Sigmoid colon (tissue), 7 donors: ENCODE measurements around the gene BNIP3. TPM values are rescaled to one million over a fixed set of nuclear protein-coding genes. Genes with fewer than 3 reads are reported as not detected.

Experiments used
- DNase-seq: peaks from one replicate; pipeline ENCODE4 v3.0.0-alpha.2; 2019
- H3K27ac ChIP-seq, 4 donors: fragments of 200-600 bp; sonication (generic); one replicate each; pipeline ENCODE4 v1.5.1; 2016 to 2019; ENCODE audit warnings: mild to moderate bottlenecking in 1 of 4
- H3K27me3 ChIP-seq, 3 donors: fragments of 200-600 bp; sonication (generic); one replicate each; pipeline ENCODE4 v1.5.1; 2019; ENCODE audit warnings: mild to moderate bottlenecking in 1 of 3
- H3K36me3 ChIP-seq, 4 donors: fragments of 200-600 bp; sonication (generic); one replicate each; pipeline ENCODE4 v1.5.1; 2016 to 2019
- H3K4me1 ChIP-seq, 4 donors: fragments of 200-600 bp; sonication (generic); one replicate each; pipeline ENCODE4 v1.5.1; 2017 to 2019
- H3K4me3 ChIP-seq, 4 donors: fragments of 200-600 bp; sonication (generic); one replicate each; pipeline ENCODE4 v1.5.1; 2017 to 2019; ENCODE audit warnings: mild to moderate bottlenecking in 2 of 4, moderate library complexity in 1 of 4
- H3K9me3 ChIP-seq, 4 donors: fragments of 200-600 bp in 3 of 4; sonication (generic) in 3 of 4; one replicate each; pipeline versions ENCODE4 v1.5.1 to v1.6.1; 2013 to 2019
- EP300 ChIP-seq, 4 donors: sonication (generic); formaldehyde crosslinking; IDR thresholded peaks; one replicate each; pipeline ENCODE4 v1.6.1; 2017; ENCODE audit warnings: antibody characterized with exemption in 4 of 4
- POLR2A ChIP-seq, 2 donors: fragments of 450-650 bp; IDR thresholded peaks; one replicate each; pipeline ENCODE4 v1.6.1; 2016; ENCODE audit warnings: antibody characterized with exemption in 2 of 2, mild to moderate bottlenecking in 2 of 2, moderate library complexity in 2 of 2
- POLR2AphosphoS5 ChIP-seq, 4 donors: sonication (generic); formaldehyde crosslinking; IDR thresholded peaks; one replicate each; pipeline ENCODE4 v1.6.1; 2017; ENCODE audit warnings: antibody characterized with exemption in 4 of 4
- WGBS, 2 donors: extraction: QIAGEN DNeasy Blood & Tissue Kit; methylation state at CpG; one replicate each; pipeline ENCODE4 v1.1.7; 2013; 5-methylcytosine and 5-hydroxymethylcytosine counted together
- intact Hi-C: fragments of 100-400 bp; cut with DNase I; formaldehyde crosslinking; loops from one replicate; pipeline ENCODE4 v1.15.1; 2023
- polyA plus RNA-seq, 3 donors: library from polyadenylated mRNA; stranded (reverse); fragments of 200-250 nt; gene quantifications; one replicate each; pipeline ENCODE4 v1.2.3, GENCODE V29; 2013
- total RNA-seq, 4 donors: library from RNA; depleted of rRNA; stranded (reverse); fragments of >200 nt; gene quantifications; one replicate each; pipeline ENCODE4 v1.1.0, GENCODE V29; 2016
- TF ChIP-seq, protein P1 (sequence below), 4 experiments: fragments of 450-650 bp in 3 of 4; fragments of 200-600 bp in 1 of 4; IDR thresholded peaks; one replicate each; pipeline ENCODE4 v1.5.1; 2016 to 2019; ENCODE audit warnings: antibody characterized with exemption in 4 of 4, mild to moderate bottlenecking in 3 of 4, moderate library complexity in 2 of 4
- donor health status: healthy with polysubstance abuse.
- donor health status: Bipolar disorder and iron deficiency.
- donor health status: healthy.

Gene BNIP3
- total and polyA plus RNA-seq, 7 donors: 3.9 to 125 (median 55.9) TPM

DNA sequence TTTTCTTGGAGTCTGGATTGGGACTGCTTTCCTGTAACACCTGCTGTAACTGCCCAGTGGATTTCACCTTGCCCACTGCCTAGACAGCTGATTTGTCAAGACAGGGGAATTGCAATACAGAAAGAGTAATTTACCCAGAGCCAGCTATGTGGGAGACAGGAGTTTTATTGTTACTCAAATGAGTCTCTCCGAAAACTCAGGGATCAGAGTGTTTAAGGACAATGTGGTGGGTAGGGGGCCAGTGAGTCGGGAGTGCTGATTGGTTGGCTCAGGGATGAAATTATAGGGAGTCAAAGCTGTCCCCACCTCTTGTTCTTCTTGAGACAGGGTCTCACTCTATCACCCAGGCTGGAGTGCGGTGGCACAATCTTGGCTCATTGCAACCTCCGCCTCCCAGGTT, 25.2 kb upstream of the BNIP3 start:
- H3K36me3 ChIP-seq: no peaks in the 10 kb centered on the region
- H3K4me3 ChIP-seq: no peak overlapping the region
- H3K9me3 ChIP-seq: peaks cover 0 to 8% (median 0%) of the 10 kb centered on the region in 4 donors
- H3K27me3 ChIP-seq: no peaks in the 10 kb centered on the region
- no peak overlapping the region for H3K27ac ChIP-seq
- intact Hi-C loops: no loop called here
- TF ChIP-seq POLR2A (IDR thresholded peaks at IDR 0.05) (no peak), POLR2AphosphoS5 (IDR thresholded peaks at IDR 0.05) (no peak), EP300 (IDR thresholded peaks at IDR 0.05) (no peak)
- TF ChIP-seq, protein P1, sequence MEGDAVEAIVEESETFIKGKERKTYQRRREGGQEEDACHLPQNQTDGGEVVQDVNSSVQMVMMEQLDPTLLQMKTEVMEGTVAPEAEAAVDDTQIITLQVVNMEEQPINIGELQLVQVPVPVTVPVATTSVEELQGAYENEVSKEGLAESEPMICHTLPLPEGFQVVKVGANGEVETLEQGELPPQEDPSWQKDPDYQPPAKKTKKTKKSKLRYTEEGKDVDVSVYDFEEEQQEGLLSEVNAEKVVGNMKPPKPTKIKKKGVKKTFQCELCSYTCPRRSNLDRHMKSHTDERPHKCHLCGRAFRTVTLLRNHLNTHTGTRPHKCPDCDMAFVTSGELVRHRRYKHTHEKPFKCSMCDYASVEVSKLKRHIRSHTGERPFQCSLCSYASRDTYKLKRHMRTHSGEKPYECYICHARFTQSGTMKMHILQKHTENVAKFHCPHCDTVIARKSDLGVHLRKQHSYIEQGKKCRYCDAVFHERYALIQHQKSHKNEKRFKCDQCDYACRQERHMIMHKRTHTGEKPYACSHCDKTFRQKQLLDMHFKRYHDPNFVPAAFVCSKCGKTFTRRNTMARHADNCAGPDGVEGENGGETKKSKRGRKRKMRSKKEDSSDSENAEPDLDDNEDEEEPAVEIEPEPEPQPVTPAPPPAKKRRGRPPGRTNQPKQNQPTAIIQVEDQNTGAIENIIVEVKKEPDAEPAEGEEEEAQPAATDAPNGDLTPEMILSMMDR (IDR thresholded peaks at IDR 0.05): no peak
- H3K4me1 ChIP-seq: peaks cover 0 to 16% (median 10%) of the 10 kb centered on the region in 4 donors
- DNase-seq: no peak
- 87 to 92% methylated on average over 4 of the region's 4 CpGs for WGBS, 2 donors

DNA sequence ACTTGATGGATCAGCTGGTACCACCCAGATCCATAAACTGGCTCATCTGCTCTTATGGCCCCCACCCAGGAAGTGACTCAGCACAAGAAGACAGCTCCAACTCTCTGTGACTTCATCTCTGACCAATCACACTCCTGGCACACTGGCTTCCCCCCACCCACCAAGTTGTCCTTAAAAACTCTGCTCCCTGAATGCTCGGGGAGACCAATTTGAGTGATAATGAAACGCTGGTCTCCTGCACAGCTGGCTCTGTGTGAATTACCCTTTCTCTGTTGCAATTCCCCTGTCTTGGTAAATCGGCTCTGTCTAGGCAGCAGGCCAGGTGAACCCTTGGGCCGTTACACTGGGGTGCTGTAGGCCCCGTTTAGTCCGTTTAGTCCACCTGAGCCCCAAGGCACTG, 23.4 kb upstream of the BNIP3 start:
- H3K36me3 ChIP-seq: no peaks in the 10 kb centered on the region
- intact Hi-C loops: no loop called here
- no peak overlapping the region for H3K27ac ChIP-seq
- no peak overlapping the region for H3K4me3 ChIP-seq
- TF ChIP-seq EP300 (IDR thresholded peaks at IDR 0.05): no peak
- TF ChIP-seq POLR2A (IDR thresholded peaks at IDR 0.05): no peak
- TF ChIP-seq, protein P1 (IDR thresholded peaks at IDR 0.05): no peak
- no peak for TF ChIP-seq POLR2AphosphoS5 (IDR thresholded peaks at IDR 0.05)
- peaks cover 0 to 8% (median 0%) of the 10 kb centered on the region in 4 donors for H3K9me3 ChIP-seq
- 93 to 94% methylated on average over 6 of the region's 6 CpGs for WGBS, 2 donors
- H3K4me1 ChIP-seq: peaks cover 0 to under 1% (median 0%) of the 10 kb centered on the region in 4 donors
- H3K27me3 ChIP-seq: no peaks in the 10 kb centered on the region
- DNase-seq: peak; percentile 44

DNA sequence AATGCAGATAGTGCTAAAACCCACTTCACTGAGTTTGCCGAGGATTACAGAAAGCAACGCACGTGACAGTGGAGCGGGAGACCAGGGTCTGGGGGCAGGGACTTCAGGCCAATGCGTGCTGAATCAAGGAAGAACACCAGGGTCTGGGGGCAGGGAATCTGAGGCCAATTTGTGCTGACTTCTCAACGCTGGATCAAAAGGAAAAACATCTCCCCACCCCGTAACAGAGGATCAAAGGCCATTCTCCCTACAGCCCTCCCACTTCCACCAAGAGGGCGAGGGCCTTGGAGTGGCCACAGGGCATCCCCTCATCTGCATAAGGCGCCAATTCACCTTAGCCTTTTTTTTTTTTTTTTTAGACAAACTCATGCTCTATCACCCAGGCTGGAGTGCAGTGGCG, 22.3 kb upstream of the BNIP3 start:
- DNase-seq: no peak
- H3K27ac ChIP-seq: no peak overlapping the region
- no peaks in the 10 kb centered on the region for H3K4me1 ChIP-seq
- H3K9me3 ChIP-seq: peaks cover 0 to 8% (median 0%) of the 10 kb centered on the region in 4 donors
- WGBS, 2 donors: 59 to 63% methylated on average over 10 of the region's 10 CpGs
- H3K27me3 ChIP-seq: no peaks in the 10 kb centered on the region
- no peak overlapping the region for H3K4me3 ChIP-seq
- TF ChIP-seq, protein P1 (IDR thresholded peaks at IDR 0.05): no peak
- TF ChIP-seq POLR2A (IDR thresholded peaks at IDR 0.05): no peak
- TF ChIP-seq EP300 (IDR thresholded peaks at IDR 0.05): no peak
- TF ChIP-seq POLR2AphosphoS5 (IDR thresholded peaks at IDR 0.05): no peak
- intact Hi-C loops: no loop called here
- H3K36me3 ChIP-seq: no peaks in the 10 kb centered on the region

DNA sequence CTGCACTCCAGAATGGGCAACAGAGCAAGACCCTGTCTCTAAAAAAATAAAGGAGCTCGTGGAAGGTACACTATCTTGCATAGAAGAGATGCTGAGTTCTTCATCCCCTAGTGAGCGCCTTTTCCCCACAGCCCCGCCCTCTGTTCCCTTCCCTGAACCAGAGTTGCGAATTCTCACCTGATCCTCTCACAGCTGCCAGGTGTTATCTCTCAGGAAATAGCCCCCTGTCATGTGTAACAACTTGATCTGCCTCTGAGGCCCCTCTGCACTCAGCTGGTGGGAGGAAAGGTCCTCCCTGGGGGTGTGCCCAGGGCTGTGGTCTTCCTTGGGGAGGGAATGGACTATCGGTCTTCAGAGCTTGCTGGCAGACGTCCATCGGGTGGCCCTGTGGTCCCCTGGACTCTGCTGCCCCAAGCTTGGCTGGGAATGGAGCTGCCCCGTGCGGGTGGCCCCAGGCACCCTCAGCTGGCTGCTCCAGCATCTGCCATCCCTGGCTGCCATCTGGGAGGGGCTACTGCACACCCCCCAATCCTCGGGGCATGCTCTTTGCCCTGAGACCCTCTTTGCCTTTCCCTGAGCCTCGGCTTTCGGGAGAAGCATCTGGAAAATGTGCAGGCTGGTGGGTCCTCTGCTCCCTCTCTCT, 21.7 kb upstream of the BNIP3 start:
- intact Hi-C loops: no loop called here

More for the DNA sequence above, 21.7 kb upstream of the BNIP3 start:
- H3K9me3 ChIP-seq: peaks cover 0 to 8% (median 0%) of the 10 kb centered on the region in 4 donors
- no peak for TF ChIP-seq EP300 (IDR thresholded peaks at IDR 0.05)
- TF ChIP-seq, protein P1 (IDR thresholded peaks at IDR 0.05): no peak
- TF ChIP-seq POLR2A (IDR thresholded peaks at IDR 0.05): no peak
- TF ChIP-seq POLR2AphosphoS5 (IDR thresholded peaks at IDR 0.05): no peak
- WGBS, 2 donors: 78 to 82% methylated on average over 12 of the region's 12 CpGs
- H3K27ac ChIP-seq: no peak overlapping the region
- peak; percentile 56 for DNase-seq
- H3K36me3 ChIP-seq: no peaks in the 10 kb centered on the region
- H3K4me3 ChIP-seq: no peak overlapping the region
- H3K27me3 ChIP-seq: no peaks in the 10 kb centered on the region
- H3K4me1 ChIP-seq: peaks cover 0 to 6% (median 2%) of the 10 kb centered on the region in 4 donors
